ENCODE results near the gene EFCAB5.
"Not testable (repeated sequence)": the region's sequence is repeated elsewhere in the genome, so short reads cannot be mapped to it uniquely, and the experiment has no call there.

EFCAB5 gene

DNA sequence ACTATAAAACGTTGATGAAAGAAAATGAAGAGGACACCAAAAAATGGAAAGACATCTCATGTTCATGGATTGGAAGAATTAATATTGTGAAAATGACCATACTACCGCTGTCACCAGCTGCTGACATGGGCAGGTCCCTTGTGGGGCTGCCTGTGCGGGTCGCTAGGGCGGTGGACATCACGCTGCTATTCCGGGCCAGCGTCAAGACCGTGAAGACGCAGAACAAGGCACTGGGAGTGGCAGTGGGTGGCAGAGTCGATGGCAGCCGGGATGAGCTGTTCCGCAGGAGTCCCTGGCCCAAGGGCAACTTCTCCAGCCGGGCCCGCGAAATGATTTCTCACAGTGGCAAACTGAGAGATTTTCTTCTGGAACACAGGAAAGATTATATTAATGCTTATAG lies 127.0 kb downstream of the EFCAB5 start:
- H3K4me3 ChIP-seq (replicated peaks; ENCODE audit: low read depth, low read length), result no peak overlapping the region

DNA sequence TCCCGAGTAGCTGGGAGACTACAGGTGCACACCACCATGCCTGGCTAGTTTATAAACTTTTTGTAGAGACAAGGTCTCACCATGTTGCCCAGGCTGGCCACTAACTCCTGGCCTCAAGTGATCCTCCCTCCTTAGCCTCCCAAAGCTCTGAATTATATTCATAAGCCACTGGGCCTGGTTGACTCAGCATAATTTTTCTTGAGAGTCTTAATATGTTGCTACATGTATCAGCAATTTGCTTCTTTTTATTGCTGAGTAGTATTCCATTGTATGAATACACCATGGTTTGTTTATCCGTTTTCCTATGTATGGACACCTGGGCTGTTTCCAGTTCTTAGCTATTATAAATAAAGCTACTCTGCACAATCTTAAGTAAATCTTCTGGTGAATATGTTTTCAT lies 132.8 kb downstream of the EFCAB5 start:
- no peak for DNase-seq (ENCODE audit: extremely low read depth, insufficient read length)

More for the DNA sequence above, 127.0 kb downstream of the EFCAB5 start:
- no peak for DNase-seq (ENCODE audit: extremely low read depth, insufficient read length)
- Histone ChIP-seq H3K27me3 (replicated peaks; ENCODE audit: control insufficient read depth, insufficient read depth, low read length) (no peaks in the 10 kb centered on the region), H3K36me3 (ENCODE audit: control insufficient read depth, insufficient read depth, low read length) (no peaks in the 10 kb centered on the region)
- TF ChIP-seq, protein P1, sequence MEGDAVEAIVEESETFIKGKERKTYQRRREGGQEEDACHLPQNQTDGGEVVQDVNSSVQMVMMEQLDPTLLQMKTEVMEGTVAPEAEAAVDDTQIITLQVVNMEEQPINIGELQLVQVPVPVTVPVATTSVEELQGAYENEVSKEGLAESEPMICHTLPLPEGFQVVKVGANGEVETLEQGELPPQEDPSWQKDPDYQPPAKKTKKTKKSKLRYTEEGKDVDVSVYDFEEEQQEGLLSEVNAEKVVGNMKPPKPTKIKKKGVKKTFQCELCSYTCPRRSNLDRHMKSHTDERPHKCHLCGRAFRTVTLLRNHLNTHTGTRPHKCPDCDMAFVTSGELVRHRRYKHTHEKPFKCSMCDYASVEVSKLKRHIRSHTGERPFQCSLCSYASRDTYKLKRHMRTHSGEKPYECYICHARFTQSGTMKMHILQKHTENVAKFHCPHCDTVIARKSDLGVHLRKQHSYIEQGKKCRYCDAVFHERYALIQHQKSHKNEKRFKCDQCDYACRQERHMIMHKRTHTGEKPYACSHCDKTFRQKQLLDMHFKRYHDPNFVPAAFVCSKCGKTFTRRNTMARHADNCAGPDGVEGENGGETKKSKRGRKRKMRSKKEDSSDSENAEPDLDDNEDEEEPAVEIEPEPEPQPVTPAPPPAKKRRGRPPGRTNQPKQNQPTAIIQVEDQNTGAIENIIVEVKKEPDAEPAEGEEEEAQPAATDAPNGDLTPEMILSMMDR (IDR thresholded peaks at IDR 0.05; ENCODE audit: insufficient read depth, low read length, poor library complexity, severe bottlenecking), result no peak

DNA sequence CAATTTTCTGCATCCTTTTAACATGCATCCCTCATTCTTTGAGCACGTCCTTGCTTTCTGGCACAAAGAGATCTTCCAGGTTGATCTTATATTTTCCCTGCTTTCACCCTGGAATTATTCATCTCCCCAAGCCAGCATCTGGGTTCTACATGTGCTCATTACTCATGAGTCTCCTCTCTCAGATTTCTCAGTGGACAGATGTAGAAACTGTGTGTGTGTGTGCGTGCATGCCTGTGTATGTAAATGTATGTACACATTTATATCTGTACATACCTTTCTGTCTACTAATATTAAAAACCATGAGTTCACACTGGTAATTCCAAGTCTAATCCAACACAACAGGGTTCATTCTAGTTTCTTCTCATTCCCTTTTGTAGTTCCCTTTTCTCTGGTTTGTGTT lies 133.3 kb downstream of the EFCAB5 start:
- TF ChIP-seq, protein P1 (IDR thresholded peaks at IDR 0.05; ENCODE audit: insufficient read depth, low read length, poor library complexity, severe bottlenecking), result no peak
- no peaks in the 10 kb centered on the region for H3K36me3 ChIP-seq (ENCODE audit: control insufficient read depth, insufficient read depth, low read length)
- no peaks in the 10 kb centered on the region; the same call in 1 of the 2 replicates for H3K27me3 ChIP-seq (replicated peaks; ENCODE audit: control insufficient read depth, insufficient read depth, low read length)
- no peak for DNase-seq (ENCODE audit: extremely low read depth, insufficient read length)
- H3K4me3 ChIP-seq (replicated peaks; ENCODE audit: low read depth, low read length), result no peak overlapping the region

More for the DNA sequence above, 132.8 kb downstream of the EFCAB5 start:
- TF ChIP-seq, protein P1 (IDR thresholded peaks at IDR 0.05; ENCODE audit: insufficient read depth, low read length, poor library complexity, severe bottlenecking), result no peak
- no peaks in the 10 kb centered on the region; the same call in 1 of the 2 replicates for H3K27me3 ChIP-seq (replicated peaks; ENCODE audit: control insufficient read depth, insufficient read depth, low read length)
- no peak overlapping the region for H3K4me3 ChIP-seq (replicated peaks; ENCODE audit: low read depth, low read length)
- no peaks in the 10 kb centered on the region for H3K36me3 ChIP-seq (ENCODE audit: control insufficient read depth, insufficient read depth, low read length)

DNA sequence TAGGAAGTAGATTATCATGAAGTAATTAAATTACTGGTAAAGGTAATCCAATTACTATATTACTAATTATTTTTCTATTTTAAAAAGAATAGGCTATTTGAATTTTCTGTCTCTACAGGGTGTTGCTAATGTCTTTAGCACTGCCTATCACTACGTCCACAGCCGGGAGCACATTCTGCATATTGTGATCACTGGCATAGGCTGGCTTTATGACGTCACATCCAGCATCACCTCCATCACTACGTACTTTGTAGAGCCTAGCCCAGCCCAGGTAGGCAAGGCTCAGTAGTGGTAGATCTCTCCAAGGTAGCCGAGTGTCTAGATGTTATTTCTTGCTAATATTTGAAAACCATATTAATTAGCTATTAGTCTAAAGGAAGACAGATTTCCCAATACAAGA lies 141.3 kb downstream of the EFCAB5 start:
- DNase-seq (ENCODE audit: extremely low read depth, insufficient read length), result no peak
- no peak overlapping the region for H3K4me3 ChIP-seq (replicated peaks; ENCODE audit: low read depth, low read length)
- TF ChIP-seq, protein P1 (IDR thresholded peaks at IDR 0.05; ENCODE audit: insufficient read depth, low read length, poor library complexity, severe bottlenecking), result no peak
- H3K36me3 ChIP-seq (ENCODE audit: control insufficient read depth, insufficient read depth, low read length), result no peaks in the 10 kb centered on the region
- H3K27me3 ChIP-seq (replicated peaks; ENCODE audit: control insufficient read depth, insufficient read depth, low read length), result no peaks in the 10 kb centered on the region

DNA sequence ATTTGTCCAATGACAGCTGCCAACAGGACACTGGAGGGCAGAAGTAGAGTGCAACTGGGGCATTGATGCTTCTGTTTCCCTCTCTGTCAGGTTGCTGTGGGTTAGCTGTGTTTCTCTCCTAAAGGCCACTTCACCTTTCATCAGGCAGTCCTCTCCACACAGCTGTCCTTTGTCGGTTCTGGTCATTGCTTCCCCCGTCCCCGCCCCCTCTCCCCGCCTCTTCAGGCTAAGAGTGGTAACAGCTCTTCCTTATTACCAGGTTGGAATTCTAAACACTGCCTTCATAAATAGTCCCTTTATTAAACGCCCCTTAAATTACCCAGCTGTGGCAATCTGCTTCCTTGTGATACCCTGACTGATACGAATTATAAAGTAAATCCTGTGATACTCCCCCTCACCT lies 143.4 kb downstream of the EFCAB5 start:
- H3K36me3 ChIP-seq (ENCODE audit: control insufficient read depth, insufficient read depth, low read length), result no peaks in the 10 kb centered on the region
- no peaks in the 10 kb centered on the region for H3K27me3 ChIP-seq (replicated peaks; ENCODE audit: control insufficient read depth, insufficient read depth, low read length)
- H3K4me3 ChIP-seq (replicated peaks; ENCODE audit: low read depth, low read length), result no peak overlapping the region
- TF ChIP-seq, protein P1 (IDR thresholded peaks at IDR 0.05; ENCODE audit: insufficient read depth, low read length, poor library complexity, severe bottlenecking), result no peak
- no peak for DNase-seq (ENCODE audit: extremely low read depth, insufficient read length)

DNA sequence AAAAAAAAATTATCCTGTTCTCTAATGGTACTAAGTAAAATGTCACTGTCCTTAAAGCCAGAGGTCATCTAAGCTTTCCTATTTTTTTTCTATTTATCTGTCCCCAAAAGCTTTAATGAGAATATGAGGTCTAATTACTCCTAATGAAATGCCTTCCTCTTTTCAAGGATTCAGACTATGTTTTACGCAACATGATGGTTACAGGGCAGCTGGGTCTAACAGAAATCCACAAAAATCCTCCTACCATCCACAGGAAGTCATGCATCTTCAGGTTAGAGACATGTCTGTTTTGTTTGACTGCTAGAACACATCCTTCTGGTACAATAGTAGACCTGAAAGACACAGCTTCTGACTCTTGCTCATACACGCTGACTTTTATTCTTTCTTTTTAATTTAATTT lies 145.5 kb downstream of the EFCAB5 start:
- Histone ChIP-seq H3K4me3 (replicated peaks; ENCODE audit: low read depth, low read length) (no peak overlapping the region), H3K36me3 (ENCODE audit: control insufficient read depth, insufficient read depth, low read length) (no peaks in the 10 kb centered on the region), H3K27me3 (replicated peaks; ENCODE audit: control insufficient read depth, insufficient read depth, low read length) (no peaks in the 10 kb centered on the region)
- no peak for DNase-seq (ENCODE audit: extremely low read depth, insufficient read length)
- TF ChIP-seq, protein P1 (IDR thresholded peaks at IDR 0.05; ENCODE audit: insufficient read depth, low read length, poor library complexity, severe bottlenecking), result no peak

DNA sequence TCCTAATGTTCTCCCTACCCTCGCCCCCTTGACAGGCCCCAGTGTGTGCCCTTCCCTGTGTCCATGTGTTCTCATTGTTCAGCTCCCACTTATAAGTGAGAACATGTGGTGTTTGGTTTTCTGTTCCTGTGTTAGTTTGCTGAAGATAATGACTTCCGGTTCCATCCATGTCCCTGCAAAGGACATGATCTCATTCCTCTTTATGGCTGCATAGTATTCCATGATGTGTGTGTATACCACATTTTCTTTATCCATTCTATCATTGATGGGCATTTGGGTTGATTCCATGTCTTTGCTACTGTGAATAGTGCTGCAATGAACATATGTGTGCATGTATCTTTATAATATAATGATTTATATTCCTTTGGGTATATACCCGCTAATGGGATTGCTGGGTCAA lies 146.0 kb downstream of the EFCAB5 start:
- H3K4me3 ChIP-seq (replicated peaks; ENCODE audit: low read depth, low read length); H3K27me3 ChIP-seq (replicated peaks; ENCODE audit: control insufficient read depth, insufficient read depth, low read length); H3K36me3 ChIP-seq (ENCODE audit: control insufficient read depth, insufficient read depth, low read length); DNase-seq (ENCODE audit: extremely low read depth, insufficient read length): not testable (repeated sequence)
